GDM1 (cell line): ENCODE measurements around the gene RIT2.

ENCODE experiments used
- DNase-seq: peaks from one replicate; lab custom pipeline; 2025; lab: John Stamatoyannopoulos, UW

RIT2 gene

GRCh38 chr18:42929857-42930256, 185.6 kb downstream of the RIT2 start:
- no peak for DNase-seq

GRCh38 chr18:42929181-42929580, 186.3 kb downstream of the RIT2 start:
- DNase-seq, result no peak

DNA sequence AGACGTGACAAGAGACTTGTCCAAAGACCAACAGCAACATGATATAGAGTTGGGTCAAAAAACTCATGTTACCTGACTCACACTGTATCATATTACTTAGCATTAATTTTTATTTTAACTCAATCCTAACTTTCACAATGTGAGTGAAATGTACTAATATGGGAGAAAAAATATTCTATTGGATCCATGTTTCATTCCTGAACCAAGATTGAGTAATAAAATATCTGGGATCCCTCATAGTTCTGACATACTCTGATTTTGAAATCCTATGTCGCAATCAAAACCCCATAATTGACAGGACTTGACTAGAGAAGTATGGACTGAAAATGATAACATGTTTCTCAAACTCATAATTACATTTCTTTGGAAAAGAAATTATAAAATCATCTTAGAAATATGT, 190.4 kb downstream of the RIT2 start:
- DNase-seq, result no peak

DNA sequence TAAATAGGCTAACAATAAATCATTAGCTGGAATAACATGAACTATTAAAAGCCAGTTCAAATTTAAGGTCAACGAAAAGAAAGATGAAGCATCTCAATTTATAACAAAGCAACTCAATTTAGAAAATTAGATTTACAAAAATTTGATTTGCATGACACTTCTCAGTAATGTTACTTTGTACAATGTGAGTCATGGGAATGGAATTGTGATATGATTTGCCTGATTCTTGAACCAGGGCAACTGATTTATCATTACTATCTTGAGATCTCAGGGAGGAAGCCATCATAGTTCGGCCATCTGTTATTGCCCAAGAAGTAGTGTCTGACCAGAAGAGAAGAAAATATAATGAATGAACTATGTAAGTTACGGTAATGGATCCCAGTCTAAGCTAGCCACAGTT, 193.1 kb downstream of the RIT2 start:
- no peak for DNase-seq

GRCh38 chr18:42921226-42921737, 194.2 kb downstream of the RIT2 start:
- DNase-seq, result no peak

DNA sequence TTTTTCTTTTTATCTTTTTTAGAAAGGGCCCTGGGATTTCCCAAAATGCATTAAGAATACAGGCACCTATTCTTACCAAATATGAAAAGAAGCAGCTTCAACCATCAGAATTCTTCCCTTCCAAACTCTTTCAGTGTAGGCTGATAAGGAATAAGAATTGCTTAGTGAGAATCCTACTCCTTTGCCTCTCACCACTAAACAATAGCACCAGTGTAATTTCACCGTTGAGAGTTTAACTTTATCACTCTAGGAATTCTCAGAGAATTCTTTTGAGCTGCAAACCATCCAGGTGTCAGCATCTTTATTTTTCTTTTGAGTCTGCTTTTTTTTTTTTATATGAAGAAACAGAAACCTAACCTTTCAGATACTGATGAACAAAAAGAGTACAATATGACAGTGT, 194.9 kb downstream of the RIT2 start:
- no peak for DNase-seq

- no peak for DNase-seq
Observed at GRCh38 chr18:42915299-42915698, 200.2 kb downstream of the RIT2 start.

- no peak for DNase-seq
Observed at GRCh38 chr18:42914476-42914875, 201.0 kb downstream of the RIT2 start.

DNA sequence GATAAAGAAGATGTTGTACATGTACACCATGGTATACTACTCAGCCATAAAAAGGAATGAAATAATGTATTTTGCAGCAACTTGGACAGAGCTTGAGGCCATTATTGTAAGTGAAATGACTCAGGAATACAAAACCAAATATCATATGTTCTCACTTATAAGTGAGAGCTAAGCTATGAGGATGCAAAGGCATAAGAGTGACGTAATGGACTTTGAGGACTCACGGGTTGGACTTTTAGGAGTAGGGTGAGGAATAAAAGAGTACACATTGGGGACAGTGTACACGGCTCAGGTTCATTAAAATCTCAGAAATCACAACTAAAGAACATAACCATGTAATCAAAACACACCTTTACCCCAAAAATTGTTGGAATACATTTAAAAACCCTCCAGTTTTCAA, 206.4 kb downstream of the RIT2 start:
- DNase-seq, result no peak

GRCh38 chr18:42906761-42907160, 208.7 kb downstream of the RIT2 start:
- no peak for DNase-seq

- no peak for DNase-seq
Observed at GRCh38 chr18:42901161-42901560, 214.3 kb downstream of the RIT2 start.

GRCh38 chr18:42893977-42894376, 221.5 kb downstream of the RIT2 start:
- DNase-seq, result no peak

DNA sequence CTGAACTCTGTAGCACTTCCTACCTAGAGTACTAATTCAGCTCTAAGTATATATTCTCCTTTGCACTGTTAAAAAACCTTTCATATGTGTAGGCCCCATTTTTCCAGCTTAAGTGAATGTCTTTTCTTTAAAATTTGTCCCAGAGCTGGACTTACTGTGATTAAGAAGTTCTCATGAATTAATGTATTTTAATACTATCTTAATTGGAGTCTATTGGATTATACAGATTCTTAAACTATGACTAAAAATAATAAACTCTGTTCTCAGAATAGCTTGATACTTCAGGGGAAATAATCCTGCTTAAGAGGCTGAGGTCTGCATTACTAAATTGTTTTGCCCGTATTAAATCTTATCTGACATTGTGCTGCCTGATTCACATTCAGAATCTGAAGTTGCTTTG, 223.3 kb downstream of the RIT2 start:
- no peak for DNase-seq

DNA sequence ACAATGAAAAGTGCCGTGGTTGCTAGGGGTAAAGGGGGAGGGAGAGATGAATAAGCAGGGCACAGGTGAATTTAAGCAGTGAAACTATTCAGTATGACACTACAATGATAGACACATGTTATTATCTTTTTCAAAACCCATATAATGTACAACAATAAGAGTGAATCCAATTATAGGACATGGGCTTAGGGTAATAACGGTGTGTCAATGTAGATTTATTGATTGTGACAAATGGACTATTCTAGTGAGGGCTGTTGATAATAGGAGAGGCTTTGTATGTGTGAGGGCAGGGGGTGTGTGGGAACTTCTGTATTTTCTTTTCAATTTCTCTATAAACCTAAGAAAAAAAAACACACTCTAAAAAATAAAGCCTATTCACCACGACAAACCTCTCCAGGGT, 223.8 kb downstream of the RIT2 start:
- DNase-seq, result no peak

- DNase-seq, result no peak
Observed at GRCh38 chr18:42883169-42883568, 232.3 kb downstream of the RIT2 start.

DNA sequence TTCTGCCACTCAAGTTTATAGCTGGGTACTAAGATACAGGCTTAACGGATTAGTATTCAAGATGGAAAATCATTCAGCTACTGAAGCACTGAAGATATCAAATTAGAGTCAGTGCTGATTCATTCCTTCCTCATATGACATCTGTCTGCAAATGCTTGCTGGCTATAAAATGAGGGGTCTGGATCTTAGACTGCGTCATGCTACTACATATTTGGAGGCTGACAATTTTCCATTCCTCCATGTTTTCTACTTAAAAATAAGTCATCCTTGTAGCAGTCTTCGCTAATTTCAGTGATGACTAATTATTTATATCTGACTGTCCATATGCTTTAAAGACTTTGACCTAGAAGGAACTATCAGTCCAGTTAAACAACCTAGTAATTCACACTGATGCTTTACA, 233.4 kb downstream of the RIT2 start:
- no peak for DNase-seq

DNA sequence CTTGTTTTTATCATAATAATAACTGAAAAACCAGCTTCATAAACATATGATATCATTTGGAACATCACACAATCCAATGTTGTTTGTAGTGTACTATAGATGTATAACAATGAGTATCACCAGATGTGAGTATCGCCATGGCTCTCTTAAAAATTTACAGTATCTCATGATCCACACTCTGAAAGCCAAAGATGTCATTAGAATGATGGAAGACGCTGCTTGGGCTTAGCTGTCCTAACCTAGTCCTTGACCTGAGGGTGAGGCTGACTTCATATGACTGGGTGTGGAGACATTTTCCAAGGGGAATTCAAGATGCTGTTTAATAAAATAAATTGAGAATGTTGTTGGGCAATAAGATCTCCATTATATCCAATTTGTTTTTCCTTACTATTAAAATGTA, 242.6 kb downstream of the RIT2 start:
- DNase-seq, result no peak

DNA sequence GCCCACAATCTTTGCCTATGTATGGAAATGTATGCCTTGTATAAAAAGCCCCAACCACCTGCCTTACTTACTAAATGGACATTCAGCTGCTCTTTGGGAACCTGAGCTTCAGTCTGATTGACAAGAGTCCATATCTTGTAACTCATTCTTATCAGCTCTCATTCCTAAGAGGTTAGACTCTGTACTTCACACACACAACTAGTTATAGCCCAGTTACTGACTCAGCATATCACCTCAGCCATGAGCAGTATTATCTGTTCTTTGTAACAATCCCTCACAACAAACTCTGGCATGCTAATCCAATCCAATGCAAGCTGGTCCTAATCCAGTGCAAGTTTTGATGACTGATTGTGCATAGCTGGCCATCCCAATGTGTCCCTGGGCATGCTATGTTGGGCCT, 250.6 kb downstream of the RIT2 start:
- DNase-seq, result no peak

DNA sequence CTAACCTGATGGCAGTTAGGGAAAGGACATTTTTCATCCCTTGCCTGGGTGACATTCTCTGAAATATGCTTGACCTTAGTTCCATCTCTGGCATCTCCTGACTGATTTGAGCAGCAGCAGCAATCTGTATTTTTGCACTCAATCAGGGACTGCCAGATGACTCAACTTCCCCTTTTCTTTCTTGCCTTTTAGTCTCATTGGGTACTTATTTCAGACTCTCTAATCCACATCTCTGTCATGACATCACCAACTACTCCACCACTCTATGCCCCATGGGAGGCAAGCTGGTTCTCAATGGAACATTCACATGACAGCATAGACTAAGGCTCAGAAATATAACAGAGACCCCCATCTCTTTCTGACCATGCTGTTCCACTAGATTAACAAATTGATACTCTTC, 254.2 kb downstream of the RIT2 start:
- DNase-seq, result no peak

DNA sequence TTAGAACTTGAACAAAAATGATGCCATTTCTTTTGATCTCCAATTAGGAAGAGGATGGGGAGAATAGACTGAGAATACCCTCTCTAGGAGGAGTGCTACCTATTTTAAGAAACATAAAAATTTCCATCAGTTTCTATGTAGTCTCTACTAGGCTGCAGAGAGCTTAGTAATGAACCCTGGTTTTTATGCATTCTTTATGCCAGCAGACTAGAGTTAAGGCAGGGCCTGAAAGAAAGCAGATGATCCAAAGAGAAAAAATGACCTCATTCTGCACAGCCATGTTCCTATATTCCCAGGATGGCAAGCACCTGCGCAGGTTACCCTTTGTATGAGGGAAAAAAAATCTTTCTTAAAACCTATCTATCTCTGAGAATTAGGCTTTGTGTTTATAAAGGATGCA, 254.9 kb downstream of the RIT2 start:
- DNase-seq, result no peak

- DNase-seq, result no peak
Observed at GRCh38 chr18:42860011-42860410, 255.5 kb downstream of the RIT2 start.

GRCh38 chr18:42854558-42854957, 260.9 kb downstream of the RIT2 start:
- no peak for DNase-seq

DNA sequence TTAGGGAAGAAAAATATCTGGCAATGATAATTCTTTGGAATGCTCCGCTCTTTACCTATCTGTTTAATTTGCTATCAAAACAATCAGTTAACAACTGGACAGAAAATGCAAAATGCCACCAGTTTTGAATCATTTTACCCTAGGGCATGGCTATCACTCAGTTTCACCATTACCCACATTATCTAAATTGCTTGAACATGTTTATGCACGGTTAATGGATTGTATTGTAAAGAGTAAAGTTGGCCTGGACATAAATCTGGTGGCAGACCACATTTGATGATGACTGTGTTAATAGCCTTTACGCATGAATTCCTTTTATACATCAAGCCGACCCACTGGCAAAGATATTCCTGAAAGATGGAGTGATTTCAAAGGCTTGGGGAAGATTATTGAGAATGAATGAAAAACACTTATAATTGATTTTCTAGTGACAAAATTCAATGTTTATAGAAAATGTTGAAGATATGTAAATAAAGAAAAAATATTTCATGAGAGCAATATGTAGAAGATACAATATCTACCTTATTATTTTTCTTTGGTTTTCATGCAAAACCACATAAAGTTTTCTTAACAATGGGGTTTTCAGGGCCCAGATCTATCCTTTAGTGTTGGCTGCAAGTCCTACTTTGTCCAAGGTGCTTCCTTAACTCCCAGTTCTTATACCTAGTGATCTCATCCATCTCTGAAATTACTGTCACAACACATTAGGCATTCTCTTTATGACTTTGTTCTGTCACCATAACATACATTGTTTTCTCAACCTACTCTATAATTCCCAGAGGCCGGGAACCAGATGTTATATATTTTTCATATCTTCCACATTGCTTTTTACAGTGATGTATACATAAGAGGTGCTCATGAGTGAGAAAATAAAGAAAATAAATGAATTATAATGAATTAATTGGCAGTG, 265.1 kb downstream of the RIT2 start:
- no peak for DNase-seq

- DNase-seq, result no peak
Observed at GRCh38 chr18:42839408-42839807, 276.1 kb downstream of the RIT2 start.
